Ovary (tissue), 9 donors: ENCODE results near the gene TPSB2. TPM values are rescaled to one million over a fixed set of nuclear protein-coding genes. Genes with fewer than 3 reads are reported as not detected.

Experiments used
- DNase-seq, 5 donors: peaks; one replicate each; pipeline ENCODE4 v3.0.0-alpha.2; 2019 to 2020
- H3K27ac ChIP-seq, 2 donors: fragments of 200-600 bp; one replicate each; pipeline versions ENCODE4 v1.5.1 to v1.8.0; 2019 to 2022
- H3K27me3 ChIP-seq: fragments of 200-600 bp; one replicate; pipeline ENCODE4 v1.8.0; 2022
- H3K36me3 ChIP-seq: fragments of 200-600 bp; sonication (generic); one replicate; pipeline ENCODE4 v1.5.1; 2019
- H3K4me1 ChIP-seq: one replicate; pipeline ENCODE4 v1.8.1; 2013; ENCODE audit warnings: mild to moderate bottlenecking, moderate library complexity; ENCODE audit not compliant: insufficient read depth
- H3K4me3 ChIP-seq: fragments of 200-600 bp; sonication (generic); one replicate; pipeline ENCODE4 v1.5.1; 2017
- H3K9me3 ChIP-seq, 2 donors: fragments of 200-600 bp in 1 of 2; sonication (generic) in 1 of 2; one replicate each; pipeline versions ENCODE4 v1.5.1 to v1.8.1; 2013 to 2019; ENCODE audit warnings: mild to moderate bottlenecking in 1 of 2, moderate library complexity in 1 of 2
- EP300 ChIP-seq: sonication (generic); formaldehyde crosslinking; IDR thresholded peaks from one replicate; pipeline ENCODE4 v1.6.1; 2017; ENCODE audit warnings: antibody characterized with exemption
- POLR2A ChIP-seq: fragments of 450-650 bp; IDR thresholded peaks from one replicate; pipeline ENCODE4 v1.6.1; 2017; ENCODE audit warnings: antibody characterized with exemption, mild to moderate bottlenecking, moderate library complexity
- WGBS, 3 donors: extraction: QIAGEN DNeasy Blood & Tissue Kit in 1 of 3; methylation state at CpG; one replicate each; pipeline versions ENCODE4 v1.1.5 to v1.1.7; 2013 to 2017; 5-methylcytosine and 5-hydroxymethylcytosine counted together
- intact Hi-C, 4 donors: fragments of 100-400 bp; cut with DNase I; formaldehyde crosslinking; loops; one replicate each; pipeline versions ENCODE4 v1.11.0 to v1.15.1; 2022 to 2023
- polyA plus RNA-seq, 2 donors: library from polyadenylated mRNA; stranded (reverse); fragments of 200-250 nt in 1 of 2; fragments of 350-450 nt in 1 of 2; fragmentation: Illumina TruSeq in 1 of 2; extraction: RNeasy Lipid Tissue Mini Kit (QIAGEN cat#74804) in 1 of 2; gene quantifications; one replicate each; pipeline ENCODE4 v1.2.3, GENCODE V29; 2013 to 2014
- total RNA-seq, 7 donors: library from RNA; depleted of rRNA in 2 of 7; stranded (reverse); fragments of >200 nt in 2 of 7; fragmentation: NEBNext Ultra II Directional in 3 of 7; extraction: Animal tissue kit (Norgen Biotek cat#: 25700) in 3 of 7; gene quantifications; one replicate each; pipeline versions ENCODE4 v1.1.0 to v1.2.4, GENCODE V29; 2016 to 2023
- TF ChIP-seq, protein P1 (sequence below), 3 donors: fragments of 450-650 bp in 2 of 3; fragments of 200-600 bp in 1 of 3; IDR thresholded peaks; one replicate each; pipeline versions ENCODE4 v1.5.1 to v1.8.0; 2016 to 2022; ENCODE audit warnings: antibody characterized with exemption in 3 of 3, mild to moderate bottlenecking in 1 of 3
- donor health status: DM: no; HTN: no; CAD: no; lungs with moderate emphysema.
- donor health status: DM: no; HTN: no; CAD: no.
- donor health status: Bipolar disorder and iron deficiency.
- donor health status: DM: yes; HTN: yes; CAD: no.
- donor health status: DM: no; HTN: no; CAD: no.
- donor health status: DM: yes; HTN: yes; CAD: no.

Gene TPSB2
- total and polyA plus RNA-seq, 9 donors, result 1.0 to 17.3 (median 4.4) TPM; not detected in 3

DNA sequence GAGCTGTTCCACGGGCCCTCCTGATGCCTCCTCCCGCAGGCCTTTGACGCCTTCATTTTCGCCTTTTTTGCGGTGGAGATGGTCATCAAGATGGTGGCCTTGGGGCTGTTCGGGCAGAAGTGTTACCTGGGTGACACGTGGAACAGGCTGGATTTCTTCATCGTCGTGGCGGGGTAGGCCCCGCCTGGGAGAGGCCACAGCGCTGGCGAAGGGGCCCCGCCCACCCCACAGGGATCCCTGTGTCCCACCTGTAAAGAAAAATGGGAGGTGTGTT is 34.7 kb downstream of the TPSB2 start:
- TF ChIP-seq, protein P1, sequence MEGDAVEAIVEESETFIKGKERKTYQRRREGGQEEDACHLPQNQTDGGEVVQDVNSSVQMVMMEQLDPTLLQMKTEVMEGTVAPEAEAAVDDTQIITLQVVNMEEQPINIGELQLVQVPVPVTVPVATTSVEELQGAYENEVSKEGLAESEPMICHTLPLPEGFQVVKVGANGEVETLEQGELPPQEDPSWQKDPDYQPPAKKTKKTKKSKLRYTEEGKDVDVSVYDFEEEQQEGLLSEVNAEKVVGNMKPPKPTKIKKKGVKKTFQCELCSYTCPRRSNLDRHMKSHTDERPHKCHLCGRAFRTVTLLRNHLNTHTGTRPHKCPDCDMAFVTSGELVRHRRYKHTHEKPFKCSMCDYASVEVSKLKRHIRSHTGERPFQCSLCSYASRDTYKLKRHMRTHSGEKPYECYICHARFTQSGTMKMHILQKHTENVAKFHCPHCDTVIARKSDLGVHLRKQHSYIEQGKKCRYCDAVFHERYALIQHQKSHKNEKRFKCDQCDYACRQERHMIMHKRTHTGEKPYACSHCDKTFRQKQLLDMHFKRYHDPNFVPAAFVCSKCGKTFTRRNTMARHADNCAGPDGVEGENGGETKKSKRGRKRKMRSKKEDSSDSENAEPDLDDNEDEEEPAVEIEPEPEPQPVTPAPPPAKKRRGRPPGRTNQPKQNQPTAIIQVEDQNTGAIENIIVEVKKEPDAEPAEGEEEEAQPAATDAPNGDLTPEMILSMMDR (IDR thresholded peaks at IDR 0.05), result no peak
- TF ChIP-seq POLR2A (no peak), EP300 (no peak)
- no peak overlapping the region for H3K27ac ChIP-seq
- H3K4me1 ChIP-seq, result peaks cover 2% of the 10 kb centered on the region
- H3K27me3 ChIP-seq, result no peaks in the 10 kb centered on the region
- no peak for DNase-seq
- no peaks in the 10 kb centered on the region for H3K9me3 ChIP-seq
- 78 to 83% (median 80%) methylated on average over 14 of the region's 14 CpGs for WGBS, 3 donors
- no peaks in the 10 kb centered on the region for H3K36me3 ChIP-seq
- intact Hi-C loops, result loop anchor here in 1 of 4 donors (2.0 kb wide), 1 partner anchor 89 kb away; no protein-coding TSS in a partner anchor
- no peak overlapping the region for H3K4me3 ChIP-seq

GRCh38 chr16:1194665-1195392 is 35.2 kb downstream of the TPSB2 start:
- H3K36me3 ChIP-seq, result no peaks in the 10 kb centered on the region
- no peaks in the 10 kb centered on the region for H3K27me3 ChIP-seq
- H3K27ac ChIP-seq, result peak overlapping the region in 1 of 2 donors; percentile 53
- intact Hi-C loops, result loop anchor here in 3 of 4 donors (1.0 to 5.0 kb wide), 3 partner anchors 48 to 89 kb away; no protein-coding TSS in a partner anchor
- H3K4me3 ChIP-seq, result no peak overlapping the region
- 30 to 42% (median 36%) methylated on average over 47 to 61 of the region's 61 CpGs for WGBS, 3 donors
- H3K4me1 ChIP-seq, result peaks cover 2% of the 10 kb centered on the region
- TF ChIP-seq, protein P1 (IDR thresholded peaks at IDR 0.05), result peak; percentile 84 to 96 (median 92)
- TF ChIP-seq EP300 (no peak), POLR2A (peak; percentile 11)
- no peaks in the 10 kb centered on the region for H3K9me3 ChIP-seq
- peak in 1 of 5 donors; percentile 68 for DNase-seq

DNA sequence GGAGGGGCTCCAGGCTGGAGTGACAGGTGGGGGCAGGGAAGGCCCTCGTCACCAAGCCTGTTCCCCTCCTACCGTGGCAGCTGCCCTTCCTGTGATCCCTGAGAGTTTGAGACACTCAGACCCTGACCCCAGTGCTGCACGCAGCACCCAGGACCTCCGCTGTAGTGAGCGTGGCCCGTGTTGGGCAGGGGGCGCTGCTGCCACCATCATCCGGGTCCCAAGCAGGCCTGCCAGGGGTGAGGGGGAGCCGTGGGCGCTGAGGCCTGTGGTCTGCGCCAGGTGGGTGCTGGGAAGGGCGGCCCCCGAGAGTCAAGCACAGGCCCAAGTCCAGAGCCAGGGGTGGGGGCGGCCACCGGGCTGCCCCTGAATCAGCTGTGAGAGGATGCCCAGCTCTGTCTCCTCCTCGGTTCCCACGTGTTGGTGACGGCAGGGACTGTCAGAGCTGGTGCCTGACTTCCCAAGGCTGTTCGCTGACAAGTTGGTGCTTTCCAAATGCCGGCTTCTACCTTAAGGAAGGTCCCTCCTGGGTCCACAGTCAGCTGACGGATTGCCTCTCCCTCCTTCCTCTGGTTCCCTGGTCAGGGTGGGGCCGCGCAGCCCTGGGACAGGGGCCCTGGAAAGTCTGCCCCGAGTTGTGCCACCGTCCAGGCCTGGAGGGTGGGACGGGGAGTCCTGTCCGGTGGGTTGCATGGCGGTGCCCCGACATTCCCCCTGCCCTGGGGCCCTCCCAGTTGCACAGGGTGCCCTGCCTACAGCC is 36.0 kb downstream of the TPSB2 start:
- Histone ChIP-seq H3K4me1 (peaks cover 2% of the 10 kb centered on the region), H3K4me3 (no peak overlapping the region), H3K27me3 (no peaks in the 10 kb centered on the region), H3K36me3 (no peaks in the 10 kb centered on the region), H3K27ac (peak overlapping the region in 1 of 2 donors; percentile 53), H3K9me3 (no peaks in the 10 kb centered on the region)
- TF ChIP-seq EP300, result no peak
- TF ChIP-seq POLR2A, result no peak
- TF ChIP-seq, protein P1 (IDR thresholded peaks at IDR 0.05), result no peak
- intact Hi-C loops, result loop anchor here in 3 of 4 donors (1.0 to 5.0 kb wide), 3 partner anchors 47 to 88 kb away; no protein-coding TSS in a partner anchor
- 66 to 74% (median 74%) methylated on average over 24 to 29 of the region's 29 CpGs for WGBS, 3 donors
- no peak for DNase-seq

- no peak for DNase-seq
- no peaks in the 10 kb centered on the region for H3K27me3 ChIP-seq
- intact Hi-C loops, result loop anchor here in 1 of 4 donors (2.0 to 5.0 kb wide), 2 partner anchors 46 to 86 kb away; no protein-coding TSS in a partner anchor
- H3K27ac ChIP-seq, result peak overlapping the region in 1 of 2 donors; percentile 53
- TF ChIP-seq, protein P1 (IDR thresholded peaks at IDR 0.05), result no peak
- no peak for TF ChIP-seq EP300
- TF ChIP-seq POLR2A, result no peak
- H3K4me1 ChIP-seq, result peaks cover 2% of the 10 kb centered on the region
- no peak overlapping the region for H3K4me3 ChIP-seq
- WGBS, 3 donors, result 81 to 88% (median 82%) methylated on average over 30 of the region's 30 CpGs
- no peaks in the 10 kb centered on the region for H3K36me3 ChIP-seq
- no peaks in the 10 kb centered on the region for H3K9me3 ChIP-seq
These were observed 36.7 kb downstream of the TPSB2 start for GRCh38 chr16:1193143-1193824.
